GM12878 (cell line): ENCODE results near the gene DPY30. TPM values are rescaled to one million over a fixed set of nuclear protein-coding genes. Genes with fewer than 3 reads are reported as not detected.

ENCODE experiments used
- CBX5 ChIP-seq: sonication (generic); IDR thresholded peaks from 2 replicates; pipeline ENCODE4 v1.6.1; 2016; ENCODE audit warnings: low read depth, moderate library complexity, mild to moderate bottlenecking, inconsistent platforms
- ZBTB11 ChIP-seq: fragments of 450-650 bp; formaldehyde crosslinking; IDR thresholded peaks from 2 replicates; pipeline ENCODE4 v1.5.0; 2022; ENCODE audit warnings: mild to moderate bottlenecking, missing genetic modification characterization
- ZBTB33 ChIP-seq: fragments of 450-650 bp; IDR thresholded peaks from 2 replicates; pipeline ENCODE4 v1.6.1; 2017; ENCODE audit warnings: mild to moderate bottlenecking
- polyA plus RNA-seq, 11 experiments: library from polyadenylated mRNA; depleted of rRNA in 4 of 11; unstranded in 6 of 11; stranded (reverse) in 5 of 11; fragments of >200 nt; fragmentation: Nextera tagmentation in 4 of 11; fragmentation: Illumina TruSeq in 1 of 11; extraction: Ambion mirVana in 4 of 11; extraction: Trizol in 1 of 11; gene quantifications; 1 replicate in 1 of 11; 2 replicates in 10 of 11; pipeline versions ENCODE4 v1.2.1 to v1.2.3, GENCODE V29; 2011 to 2016; ENCODE audit warnings: inconsistent platforms in 2 of 11, missing spikeins in 2 of 11, low read depth in 1 of 11
- total RNA-seq, 4 experiments: library from RNA; depleted of rRNA in 3 of 4; stranded (reverse); fragments of >200 nt in 3 of 4; fragmentation: Illumina TruSeq in 1 of 4; extraction: Trizol in 1 of 4; gene quantifications; 2 replicates each; pipeline versions ENCODE4 v1.2.1 to v1.2.3, GENCODE V29; 2013 to 2021

Gene DPY30
- total and polyA plus RNA-seq, 10 of the 15 experiments (the other 5 are each of a cell fraction or from before 2014, with no cell fraction given): 45.8 to 307 (median 89.2) TPM

- TF ChIP-seq ZBTB11 (CRISPR knock-in tag): no peak
- TF ChIP-seq CBX5: no peak
- TF ChIP-seq ZBTB33: no peak
These were observed 23.9 kb upstream of the DPY30 start, which contains the start of gene SPAST (continued) for GRCh38 chr2:32063310-32064020.
